ENCODE results near the gene CAPZA2. TPM values are rescaled to one million over a fixed set of nuclear protein-coding genes. Genes with fewer than 3 reads are reported as not detected.
"Not testable (repeated sequence)": the region's sequence is repeated elsewhere in the genome, so short reads cannot be mapped to it uniquely, and the experiment has no call there.

The CAPZA2 gene
- total RNA-seq, 1 donor from 2014 or later, result 231 TPM

DNA sequence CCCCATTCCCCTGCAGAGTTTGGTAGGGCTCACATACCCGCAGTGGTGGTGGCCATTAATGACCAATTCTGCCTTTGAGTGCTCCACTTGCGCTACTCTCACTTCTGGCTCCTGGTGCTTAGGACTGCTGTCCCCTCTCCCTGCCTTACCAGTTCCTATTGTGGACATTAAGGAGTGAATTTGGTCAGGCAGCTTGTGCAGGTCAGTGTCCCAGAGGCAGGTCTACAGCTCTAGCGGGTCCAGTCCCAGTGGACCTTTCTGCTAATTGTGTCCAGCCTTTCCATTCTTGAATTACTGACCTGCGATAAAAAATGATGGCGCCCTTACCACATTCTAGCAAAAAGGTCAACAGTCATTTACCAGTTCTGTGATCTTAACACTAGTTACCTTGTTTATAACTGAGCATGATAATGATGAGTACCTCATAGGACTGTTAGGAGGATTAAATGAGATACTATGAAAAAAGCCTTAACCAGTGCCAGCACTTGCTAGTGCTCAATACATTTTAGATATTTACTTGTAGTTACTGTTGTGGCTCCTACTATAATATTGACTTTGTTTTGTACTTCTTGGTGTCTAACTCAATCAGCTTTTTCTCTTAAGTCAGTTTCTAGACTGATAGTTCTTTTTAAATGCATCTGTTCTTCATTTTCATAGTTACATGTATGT lies 105.0 kb downstream of the CAPZA2 start:
- Mint-ChIP-seq H3K36me3 (ENCODE audit: low read depth) (no peaks in the 10 kb centered on the region), H3K4me1 (ENCODE audit: low read depth) (peaks cover 10% of the 10 kb centered on the region), H3K27ac (ENCODE audit: unreplicated experiment) (no peak overlapping the region), H3K4me3 (ENCODE audit: unreplicated experiment) (no peak overlapping the region), H3K27me3 (ENCODE audit: low read depth) (no peaks in the 10 kb centered on the region), H3K9me3 (ENCODE audit: low read depth) (no peaks in the 10 kb centered on the region)
- TF ChIP-seq, protein P1, sequence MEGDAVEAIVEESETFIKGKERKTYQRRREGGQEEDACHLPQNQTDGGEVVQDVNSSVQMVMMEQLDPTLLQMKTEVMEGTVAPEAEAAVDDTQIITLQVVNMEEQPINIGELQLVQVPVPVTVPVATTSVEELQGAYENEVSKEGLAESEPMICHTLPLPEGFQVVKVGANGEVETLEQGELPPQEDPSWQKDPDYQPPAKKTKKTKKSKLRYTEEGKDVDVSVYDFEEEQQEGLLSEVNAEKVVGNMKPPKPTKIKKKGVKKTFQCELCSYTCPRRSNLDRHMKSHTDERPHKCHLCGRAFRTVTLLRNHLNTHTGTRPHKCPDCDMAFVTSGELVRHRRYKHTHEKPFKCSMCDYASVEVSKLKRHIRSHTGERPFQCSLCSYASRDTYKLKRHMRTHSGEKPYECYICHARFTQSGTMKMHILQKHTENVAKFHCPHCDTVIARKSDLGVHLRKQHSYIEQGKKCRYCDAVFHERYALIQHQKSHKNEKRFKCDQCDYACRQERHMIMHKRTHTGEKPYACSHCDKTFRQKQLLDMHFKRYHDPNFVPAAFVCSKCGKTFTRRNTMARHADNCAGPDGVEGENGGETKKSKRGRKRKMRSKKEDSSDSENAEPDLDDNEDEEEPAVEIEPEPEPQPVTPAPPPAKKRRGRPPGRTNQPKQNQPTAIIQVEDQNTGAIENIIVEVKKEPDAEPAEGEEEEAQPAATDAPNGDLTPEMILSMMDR (IDR thresholded peaks at IDR 0.05), result no peak
- no peak for DNase-seq (ENCODE audit: low spot score)

DNA sequence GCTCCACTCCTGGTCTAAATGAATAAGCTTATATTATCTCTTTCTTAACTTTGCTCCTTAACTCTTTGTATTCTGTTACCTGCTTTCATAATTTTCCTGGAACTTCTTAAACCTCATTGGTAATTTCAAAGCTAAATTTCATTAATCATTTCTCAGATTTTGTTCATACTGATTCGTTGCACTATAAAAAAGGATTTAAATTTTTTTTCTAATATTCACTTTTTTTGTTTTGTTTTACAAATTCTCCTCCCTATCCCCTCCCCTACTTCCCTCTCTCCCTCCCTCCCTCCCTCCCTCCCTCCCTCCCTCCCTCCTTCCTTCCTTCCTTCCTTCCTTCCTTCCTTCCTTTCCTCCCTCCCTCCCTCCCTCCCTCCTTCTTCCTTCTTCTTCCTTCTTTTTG lies 105.6 kb downstream of the CAPZA2 start:
- peaks cover 10% of the 10 kb centered on the region for H3K4me1 Mint-ChIP-seq (ENCODE audit: low read depth)
- H3K36me3 Mint-ChIP-seq (ENCODE audit: low read depth), result peaks cover 3% of the 10 kb centered on the region
- H3K9me3 Mint-ChIP-seq (ENCODE audit: low read depth), result no peaks in the 10 kb centered on the region
- H3K27ac Mint-ChIP-seq (ENCODE audit: unreplicated experiment), result no peak overlapping the region
- H3K27me3 Mint-ChIP-seq (ENCODE audit: low read depth), result no peaks in the 10 kb centered on the region
- no peak overlapping the region for H3K4me3 Mint-ChIP-seq (ENCODE audit: unreplicated experiment)
- DNase-seq (ENCODE audit: low spot score), result no peak
- TF ChIP-seq, protein P1 (IDR thresholded peaks at IDR 0.05), result no peak

DNA sequence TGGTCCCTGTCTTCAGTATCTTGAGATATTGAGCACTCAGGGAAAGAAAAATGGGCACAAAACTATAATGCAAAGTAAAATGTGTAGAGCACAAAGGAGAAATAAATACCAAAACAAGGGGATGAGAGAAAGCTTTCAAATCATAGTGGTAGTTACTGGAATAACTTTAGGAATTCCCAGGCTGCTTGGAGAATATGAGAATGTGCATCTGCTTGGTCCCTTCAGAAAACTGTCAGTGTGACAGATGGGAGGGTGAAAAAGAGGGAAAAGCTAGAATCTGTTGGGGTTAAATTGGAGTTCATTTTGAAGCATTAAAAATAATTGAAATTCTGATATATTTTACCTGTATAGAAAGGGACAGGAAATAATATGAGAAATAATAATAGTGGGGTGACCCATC lies 106.2 kb downstream of the CAPZA2 start:
- H3K27me3 Mint-ChIP-seq (ENCODE audit: low read depth), result no peaks in the 10 kb centered on the region
- no peaks in the 10 kb centered on the region for H3K9me3 Mint-ChIP-seq (ENCODE audit: low read depth)
- DNase-seq (ENCODE audit: low spot score), result no peak

DNA sequence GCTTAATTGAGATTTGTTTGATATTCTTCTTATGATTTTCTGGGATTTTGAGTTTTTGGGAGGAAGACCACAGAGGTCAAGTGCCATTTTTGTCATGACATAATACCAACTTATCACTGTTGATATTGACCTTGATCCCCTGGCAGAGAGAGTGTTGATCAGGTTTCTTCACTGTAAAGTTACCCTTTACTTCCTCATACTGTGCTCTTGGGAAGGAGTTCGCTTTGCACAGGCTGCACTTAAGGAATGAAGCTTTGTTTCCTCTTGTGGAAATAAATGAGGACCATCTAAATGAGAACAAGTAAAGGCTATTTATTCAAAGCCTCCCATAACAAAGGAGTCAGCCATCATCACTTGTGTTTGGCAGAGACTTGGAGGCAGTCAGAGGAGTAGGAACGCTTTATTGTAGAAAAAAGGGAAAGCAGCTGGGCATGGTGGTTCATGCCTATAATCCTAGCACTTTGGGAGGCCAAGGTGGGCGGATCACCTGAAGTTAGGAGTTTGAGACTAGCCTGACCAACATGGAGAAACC lies 107.0 kb downstream of the CAPZA2 start:
- Mint-ChIP-seq H3K4me3 (ENCODE audit: unreplicated experiment) (no peak overlapping the region), H3K4me1 (ENCODE audit: low read depth) (peaks cover 10% of the 10 kb centered on the region)

More for the DNA sequence above, 106.2 kb downstream of the CAPZA2 start:
- Mint-ChIP-seq H3K36me3 (ENCODE audit: low read depth) (peaks cover 3% of the 10 kb centered on the region), H3K4me1 (ENCODE audit: low read depth) (peaks cover 10% of the 10 kb centered on the region), H3K27ac (ENCODE audit: unreplicated experiment) (no peak overlapping the region), H3K4me3 (ENCODE audit: unreplicated experiment) (no peak overlapping the region)
- TF ChIP-seq, protein P1 (IDR thresholded peaks at IDR 0.05), result no peak

DNA sequence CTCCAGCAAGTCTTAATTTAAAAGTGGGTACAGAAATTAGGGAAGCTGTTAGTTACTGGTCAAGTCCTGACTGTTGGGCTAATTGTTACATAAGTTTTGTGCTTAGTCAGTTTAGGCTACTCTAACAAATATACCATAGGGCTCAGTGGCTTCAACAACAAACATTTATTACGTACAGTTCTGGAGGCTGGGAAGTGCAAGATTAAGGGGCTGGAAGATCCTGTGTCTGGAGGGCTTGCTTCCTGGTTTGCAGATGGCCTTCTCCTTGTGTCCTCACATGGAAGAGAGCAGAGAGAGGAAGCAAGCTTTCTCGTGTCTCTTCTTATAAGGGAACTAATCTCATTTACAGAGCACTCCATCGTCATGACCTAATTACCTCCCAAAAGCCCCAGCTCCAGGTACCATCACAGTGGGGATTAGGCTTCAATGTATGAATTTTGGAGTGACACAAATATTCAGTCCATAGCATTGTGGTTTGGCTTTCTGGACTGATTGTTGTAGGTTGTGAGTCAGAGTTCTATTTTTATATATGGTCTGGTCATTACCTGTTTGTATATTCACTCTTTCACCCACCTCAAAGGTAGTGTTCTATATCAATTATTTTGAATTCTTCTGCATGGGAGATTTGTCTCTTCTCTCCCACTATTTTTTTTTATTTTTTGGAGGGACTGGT lies 108.0 kb downstream of the CAPZA2 start:
- H3K36me3 Mint-ChIP-seq (ENCODE audit: low read depth), result peaks cover 5% of the 10 kb centered on the region
- no peak overlapping the region for H3K27ac Mint-ChIP-seq (ENCODE audit: unreplicated experiment)
- no peak overlapping the region for H3K4me3 Mint-ChIP-seq (ENCODE audit: unreplicated experiment)
- TF ChIP-seq, protein P1 (IDR thresholded peaks at IDR 0.05), result no peak
- H3K9me3 Mint-ChIP-seq (ENCODE audit: low read depth), result no peaks in the 10 kb centered on the region
- no peaks in the 10 kb centered on the region for H3K27me3 Mint-ChIP-seq (ENCODE audit: low read depth)
- peaks cover 10% of the 10 kb centered on the region for H3K4me1 Mint-ChIP-seq (ENCODE audit: low read depth)
- no peak for DNase-seq (ENCODE audit: low spot score)

More for the DNA sequence above, 107.0 kb downstream of the CAPZA2 start:
- no peaks in the 10 kb centered on the region for H3K9me3 Mint-ChIP-seq (ENCODE audit: low read depth)
- no peaks in the 10 kb centered on the region for H3K27me3 Mint-ChIP-seq (ENCODE audit: low read depth)
- H3K36me3 Mint-ChIP-seq (ENCODE audit: low read depth), result peaks cover 3% of the 10 kb centered on the region
- no peak for DNase-seq (ENCODE audit: low spot score)
- no peak overlapping the region for H3K27ac Mint-ChIP-seq (ENCODE audit: unreplicated experiment)
- TF ChIP-seq, protein P1 (IDR thresholded peaks at IDR 0.05), result no peak

DNA sequence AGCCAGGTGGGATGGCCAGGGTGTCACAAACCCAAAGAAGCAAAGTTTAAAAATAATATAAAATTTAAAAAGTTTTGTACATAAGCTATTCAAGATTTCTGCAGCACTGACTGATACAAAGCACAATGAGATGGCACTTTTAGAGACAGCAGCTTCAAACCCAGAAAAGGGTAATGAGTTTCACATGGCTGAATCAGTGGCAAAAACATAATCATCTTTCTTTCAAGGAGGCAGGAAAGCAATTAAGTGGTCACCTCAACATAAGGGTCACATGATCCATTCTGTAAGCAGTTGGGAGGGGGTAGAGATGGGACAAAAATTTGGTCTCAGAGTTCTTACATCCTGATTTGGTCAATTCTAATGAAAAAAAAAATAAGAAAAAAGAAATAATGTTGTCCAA lies 108.8 kb downstream of the CAPZA2 start:
- not testable (repeated sequence) for DNase-seq (ENCODE audit: low spot score); H3K4me3 Mint-ChIP-seq (ENCODE audit: unreplicated experiment); H3K27me3 Mint-ChIP-seq (ENCODE audit: low read depth); H3K36me3 Mint-ChIP-seq (ENCODE audit: low read depth); H3K27ac Mint-ChIP-seq (ENCODE audit: unreplicated experiment); H3K9me3 Mint-ChIP-seq (ENCODE audit: low read depth); H3K4me1 Mint-ChIP-seq (ENCODE audit: low read depth)

All from chondrocyte (in vitro differentiated cells).